ENCODE measurements around the gene PSEN1. TPM values are rescaled to one million over a fixed set of nuclear protein-coding genes. Genes with fewer than 3 reads are reported as not detected.
A peak's percentile ranks its signal among the peaks of the same experiment; 100 is the strongest.

The PSEN1 gene
- total and polyA plus RNA-seq, 10 of the 15 experiments (the other 5 are each of a cell fraction or from before 2014, with no cell fraction given): 8.9 to 32.3 (median 21.8) TPM

DNA sequence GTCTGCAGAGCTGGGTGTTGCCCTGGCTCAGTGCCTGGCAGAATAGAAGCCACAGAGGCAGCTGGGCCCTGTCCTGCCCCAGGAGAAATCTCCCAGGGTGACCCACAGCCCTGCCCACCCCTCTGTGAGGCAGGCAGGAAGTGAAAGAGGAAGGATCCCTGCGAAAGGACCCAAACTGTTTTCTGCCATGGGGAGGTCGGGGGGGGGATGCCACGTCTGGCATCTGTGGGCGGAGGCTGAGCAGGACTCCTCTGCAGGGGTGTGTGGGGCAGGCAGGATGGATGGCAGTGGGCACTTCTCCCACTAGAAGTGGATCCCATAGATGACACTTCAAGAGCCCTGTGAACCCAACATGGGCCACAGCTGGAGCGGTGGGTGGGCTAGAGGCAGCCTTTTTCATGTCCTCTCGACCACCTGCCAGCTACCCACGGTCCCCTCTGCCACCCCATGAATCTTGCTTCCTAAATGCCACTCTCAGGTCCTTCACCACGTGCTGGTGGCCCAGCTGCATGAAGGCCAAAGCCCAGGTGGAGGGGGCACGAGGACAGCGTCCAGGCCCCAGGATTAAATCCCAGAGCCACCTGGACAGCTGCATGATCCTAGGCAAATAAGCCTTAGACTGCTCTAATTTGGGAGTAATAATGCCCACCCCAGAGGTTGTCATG, 104.6 kb downstream of the PSEN1 start (continued):
- TF ChIP-seq BCLAF1 (IDR thresholded peaks at IDR 0.05): no peak
- TF ChIP-seq RBBP5 (conservative IDR thresholded peaks at IDR 0.05): no peak
- no peak for TF ChIP-seq NR2C1 (IDR thresholded peaks at IDR 0.05)
- TF ChIP-seq JUNB (IDR thresholded peaks at IDR 0.05): no peak
- no peak for TF ChIP-seq SMAD5 (IDR thresholded peaks at IDR 0.05; ENCODE audit: low read depth)
- TF ChIP-seq BRCA1 (IDR thresholded peaks at IDR 0.05; ENCODE audit: low read depth, low read length): no peak
- TF ChIP-seq TCF12 (IDR thresholded peaks at IDR 0.05; ENCODE audit: low read depth, low read length): no peak
- TF ChIP-seq, protein P1, sequence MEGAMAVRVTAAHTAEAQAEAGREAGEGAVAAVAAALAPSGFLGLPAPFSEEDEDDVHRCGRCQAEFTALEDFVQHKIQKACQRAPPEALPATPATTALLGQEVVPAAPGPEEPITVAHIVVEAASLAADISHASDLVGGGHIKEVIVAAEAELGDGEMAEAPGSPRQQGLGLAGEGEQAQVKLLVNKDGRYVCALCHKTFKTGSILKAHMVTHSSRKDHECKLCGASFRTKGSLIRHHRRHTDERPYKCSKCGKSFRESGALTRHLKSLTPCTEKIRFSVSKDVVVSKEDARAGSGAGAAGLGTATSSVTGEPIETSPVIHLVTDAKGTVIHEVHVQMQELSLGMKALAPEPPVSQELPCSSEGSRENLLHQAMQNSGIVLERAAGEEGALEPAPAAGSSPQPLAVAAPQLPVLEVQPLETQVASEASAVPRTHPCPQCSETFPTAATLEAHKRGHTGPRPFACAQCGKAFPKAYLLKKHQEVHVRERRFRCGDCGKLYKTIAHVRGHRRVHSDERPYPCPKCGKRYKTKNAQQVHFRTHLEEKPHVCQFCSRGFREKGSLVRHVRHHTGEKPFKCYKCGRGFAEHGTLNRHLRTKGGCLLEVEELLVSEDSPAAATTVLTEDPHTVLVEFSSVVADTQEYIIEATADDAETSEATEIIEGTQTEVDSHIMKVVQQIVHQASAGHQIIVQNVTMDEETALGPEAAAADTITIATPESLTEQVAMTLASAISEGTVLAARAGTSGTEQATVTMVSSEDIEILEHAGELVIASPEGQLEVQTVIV (IDR thresholded peaks at IDR 0.05; ENCODE audit: borderline replicate concordance, partially characterized antibody): no peak
- TF ChIP-seq IKZF2 (IDR thresholded peaks at IDR 0.05): peak in 1 of 2 experiments; percentile 28; a peak in 2 of 4 replicates
- TF ChIP-seq GABPA (IDR thresholded peaks at IDR 0.05; ENCODE audit: low read depth): no peak
- TF ChIP-seq, protein P2, sequence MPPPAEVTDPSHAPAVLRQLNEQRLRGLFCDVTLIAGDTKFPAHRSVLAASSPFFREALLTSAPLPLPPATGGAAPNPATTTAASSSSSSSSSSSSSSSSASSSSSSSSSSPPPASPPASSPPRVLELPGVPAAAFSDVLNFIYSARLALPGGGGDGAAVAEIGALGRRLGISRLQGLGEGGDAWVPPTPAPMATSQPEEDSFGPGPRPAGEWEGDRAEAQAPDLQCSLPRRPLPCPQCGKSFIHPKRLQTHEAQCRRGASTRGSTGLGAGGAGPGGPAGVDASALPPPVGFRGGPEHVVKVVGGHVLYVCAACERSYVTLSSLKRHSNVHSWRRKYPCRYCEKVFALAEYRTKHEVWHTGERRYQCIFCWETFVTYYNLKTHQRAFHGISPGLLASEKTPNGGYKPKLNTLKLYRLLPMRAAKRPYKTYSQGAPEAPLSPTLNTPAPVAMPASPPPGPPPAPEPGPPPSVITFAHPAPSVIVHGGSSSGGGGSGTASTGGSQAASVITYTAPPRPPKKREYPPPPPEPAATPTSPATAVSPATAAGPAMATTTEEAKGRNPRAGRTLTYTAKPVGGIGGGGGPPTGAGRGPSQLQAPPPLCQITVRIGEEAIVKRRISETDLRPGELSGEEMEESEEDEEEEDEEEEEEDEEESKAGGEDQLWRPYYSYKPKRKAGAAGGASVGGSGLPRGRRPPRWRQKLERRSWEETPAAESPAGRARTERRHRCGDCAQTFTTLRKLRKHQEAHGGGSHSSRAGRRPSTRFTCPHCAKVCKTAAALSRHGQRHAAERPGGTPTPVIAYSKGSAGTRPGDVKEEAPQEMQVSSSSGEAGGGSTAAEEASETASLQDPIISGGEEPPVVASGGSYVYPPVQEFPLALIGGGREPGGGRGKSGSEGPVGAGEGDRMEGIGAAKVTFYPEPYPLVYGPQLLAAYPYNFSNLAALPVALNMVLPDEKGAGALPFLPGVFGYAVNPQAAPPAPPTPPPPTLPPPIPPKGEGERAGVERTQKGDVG (CRISPR knock-in tag; IDR thresholded peaks at IDR 0.05): no peak
- peak in 1 of 2 experiments; percentile 49; a peak in 1 of 4 replicates for TF ChIP-seq ETV6 (conservative IDR thresholded peaks at IDR 0.05 in 1 of 2, IDR thresholded peaks at IDR 0.05 in 1 of 2; ENCODE audit: borderline replicate concordance in 1 of 2, low read depth in 1 of 2)

Data from GM12878 (cell line).